K562 (cell line): Measurements from ENCODE around the gene SEC16A. TPM values are rescaled to one million over a fixed set of nuclear protein-coding genes. Genes with fewer than 3 reads are reported as not detected.

Source experiments
- ARID3A ChIP-seq: IDR thresholded peaks from 2 replicates; pipeline ENCODE4 v1.6.1; 2012; ENCODE audit warnings: low read depth, low read length, improper control_type of control experiment, borderline replicate concordance
- BACH1 ChIP-seq: fragments of 200-800 bp; sonication (Bioruptor generic); IDR thresholded peaks from 2 replicates; pipeline ENCODE4 v1.6.1; 2016; ENCODE audit warnings: missing genetic modification characterization, missing compliant biosample characterization
- BCL6 ChIP-seq: fragments of 250-450 bp; sonication (Bioruptor Pico); IDR thresholded peaks from 2 replicates; pipeline ENCODE4 v1.4.0; 2020
- CEBPG ChIP-seq, 3 experiments: fragments of 200-800 bp in 1 of 3; sonication (Bioruptor generic) in 1 of 3; sonication (generic) in 1 of 3; formaldehyde crosslinking in 1 of 3; IDR thresholded peaks in 2 of 3; conservative IDR thresholded peaks in 1 of 3; 2 replicates each; pipeline versions ENCODE4 v1.6.1 to v1.8.0; 2016 to 2022; ENCODE audit warnings: missing compliant biosample characterization in 2 of 3, missing genetic modification characterization in 2 of 3, mild to moderate bottlenecking in 1 of 3, missing genetic modification reagents in 1 of 3
- ELF2 ChIP-seq: fragments of 250-450 bp; sonication (Bioruptor Pico); IDR thresholded peaks from 2 replicates; pipeline ENCODE4 v1.5.0; 2021; ENCODE audit warnings: mild to moderate bottlenecking
- FOS ChIP-seq: IDR thresholded peaks from 3 replicates; pipeline ENCODE4 v1.6.1; 2011; ENCODE audit not compliant: insufficient read length; ENCODE audit errors: extremely low read depth
- FOXA3 ChIP-seq, 2 experiments: fragments of 450-650 bp in 1 of 2; sonication (generic) in 1 of 2; formaldehyde crosslinking; IDR thresholded peaks in 1 of 2; conservative IDR thresholded peaks in 1 of 2; 2 replicates each; pipeline versions ENCODE4 v1.4.0 to v1.8.0; 2020 to 2022; ENCODE audit warnings: mild to moderate bottlenecking in 2 of 2, missing genetic modification reagents in 1 of 2
- GATA2 ChIP-seq: sonication (generic); formaldehyde crosslinking; IDR thresholded peaks from 2 replicates; pipeline ENCODE4 v1.4.0; 2020; ENCODE audit warnings: mild to moderate bottlenecking, missing genetic modification reagents
- HDAC2 ChIP-seq: fragments of 450-650 bp; IDR thresholded peaks from 2 replicates; pipeline ENCODE4 v1.6.1; 2016; ENCODE audit warnings: mild to moderate bottlenecking
- HMG20A ChIP-seq: fragments of 450-650 bp; formaldehyde crosslinking; conservative IDR thresholded peaks from 2 replicates; pipeline ENCODE4 v1.4.0; 2020; ENCODE audit warnings: mild to moderate bottlenecking, mixed read lengths
- LARP7 ChIP-seq: fragments of 450-650 bp; IDR thresholded peaks from 2 replicates; pipeline ENCODE4 v1.6.1; 2016
- MLX ChIP-seq, 2 experiments: fragments of 450-650 bp in 1 of 2; sonication (generic) in 1 of 2; formaldehyde crosslinking; conservative IDR thresholded peaks; 2 replicates each; pipeline versions ENCODE4 v1.4.0 to v1.8.1; 2020 to 2022; ENCODE audit warnings: mild to moderate bottlenecking in 1 of 2, missing genetic modification reagents in 1 of 2
- PYGO2 ChIP-seq: fragments of 450-650 bp; IDR thresholded peaks from 2 replicates; pipeline ENCODE4 v1.6.1; 2016; ENCODE audit warnings: mild to moderate bottlenecking, missing genetic modification characterization, moderate library complexity, missing compliant biosample characterization
- SMAD2 ChIP-seq: fragments of 150-350 bp; IDR thresholded peaks from 2 replicates; pipeline ENCODE4 v1.6.1; 2014; ENCODE audit warnings: low read depth, mild to moderate bottlenecking, low read length
- SOX6 ChIP-seq: fragments of 450-650 bp; IDR thresholded peaks from 2 replicates; pipeline ENCODE4 v1.6.1; 2014; ENCODE audit warnings: mild to moderate bottlenecking
- TARDBP ChIP-seq: fragments of 450-650 bp; IDR thresholded peaks from 2 replicates; pipeline ENCODE4 v1.6.1; 2016
- TGIF2 ChIP-seq: sonication (generic); formaldehyde crosslinking; IDR thresholded peaks from 2 replicates; pipeline ENCODE4 v1.8.1; 2022; ENCODE audit warnings: mild to moderate bottlenecking, missing genetic modification reagents, moderate library complexity
- ZC3H4 ChIP-seq: sonication (generic); formaldehyde crosslinking; IDR thresholded peaks from 2 replicates; pipeline ENCODE4 v1.9.0; 2021; ENCODE audit warnings: missing genetic modification reagents, borderline replicate concordance
- ZC3H8 ChIP-seq: fragments of 450-650 bp; IDR thresholded peaks from 2 replicates; pipeline ENCODE4 v1.6.1; 2017
- ZNF121 ChIP-seq: sonication (generic); formaldehyde crosslinking; conservative IDR thresholded peaks from 2 replicates; pipeline ENCODE4 v1.8.0; 2022; ENCODE audit warnings: missing genetic modification reagents
- ZNF561 ChIP-seq: fragments of 450-650 bp; formaldehyde crosslinking; conservative IDR thresholded peaks from 2 replicates; pipeline ENCODE4 v1.4.0; 2020; ENCODE audit warnings: mild to moderate bottlenecking, moderate library complexity
- ZNF586 ChIP-seq: fragments of 450-650 bp; formaldehyde crosslinking; conservative IDR thresholded peaks from 2 replicates; pipeline ENCODE4 v1.4.0; 2020; ENCODE audit warnings: mild to moderate bottlenecking, moderate library complexity
- ZNF707 ChIP-seq: fragments of 250-450 bp; sonication (Bioruptor Pico); conservative IDR thresholded peaks from 2 replicates; pipeline ENCODE4 v1.8.0; 2022; ENCODE audit warnings: inconsistent platforms, mild to moderate bottlenecking, moderate library complexity
- ZNF79 ChIP-seq: fragments of 250-450 bp; sonication (Bioruptor Pico); IDR thresholded peaks from 2 replicates; pipeline ENCODE4 v1.4.0; 2020; ENCODE audit warnings: low read depth, mild to moderate bottlenecking, moderate library complexity
- polyA plus RNA-seq, 8 experiments: library from polyadenylated mRNA; depleted of rRNA in 4 of 8; stranded (reverse) in 5 of 8; unstranded in 3 of 8; fragments of >200 nt; fragmentation: Nextera tagmentation in 2 of 8; fragmentation: Illumina TruSeq in 1 of 8; extraction: Ambion mirVana in 2 of 8; extraction: Trizol in 1 of 8; gene quantifications; 2 replicates each; pipeline versions ENCODE4 v1.2.1 to v1.2.3, GENCODE V29; 2011 to 2014; ENCODE audit warnings: inconsistent platforms in 1 of 8, missing spikeins in 1 of 8
- total RNA-seq, 7 experiments: library from RNA; depleted of rRNA in 6 of 7; stranded (reverse); fragments of >200 nt in 6 of 7; fragmentation: Illumina TruSeq in 2 of 7; extraction: Trizol in 2 of 7; gene quantifications; 2 replicates each; pipeline versions ENCODE4 v1.2.1 to v1.2.3, GENCODE V29; 2011 to 2021; ENCODE audit warnings: low replicate concordance in 1 of 7

The SEC16A gene
- total and polyA plus RNA-seq, 9 of the 15 experiments (the other 6 are each of a cell fraction or from before 2014, with no cell fraction given) = 8.3 to 62.8 (median 14.0) TPM

- TF ChIP-seq MLX (CRISPR knock-in tag; conservative IDR thresholded peaks at IDR 0.05) (no peak), ZC3H8 (no peak), BCL6 (CRISPR knock-in tag) (no peak), SMAD2 (no peak), SOX6 (no peak), CEBPG (CRISPR knock-in tag; IDR thresholded peaks at IDR 0.05) (peak; percentile 66), CEBPG (tag; conservative IDR thresholded peaks at IDR 0.05 in 1 of 2, IDR thresholded peaks at IDR 0.05 in 1 of 2) (no peak), ARID3A (no peak), ZC3H4 (CRISPR knock-in tag) (no peak), TARDBP (no peak), LARP7 (no peak), HMG20A (CRISPR knock-in tag) (no peak), HDAC2 (no peak), PYGO2 (tag) (no peak), ELF2 (CRISPR knock-in tag) (0 out of 2 replicates have a peak, but pooled peaks have one; percentile 82), FOS (no peak), TGIF2 (CRISPR knock-in tag) (no peak), ZNF586 (CRISPR knock-in tag) (no peak), ZNF79 (CRISPR knock-in tag) (no peak), ZNF707 (CRISPR knock-in tag) (no peak), ZNF561 (CRISPR knock-in tag) (no peak), BACH1 (tag) (no peak), ZNF121 (CRISPR knock-in tag) (no peak), FOXA3 (CRISPR knock-in tag; conservative IDR thresholded peaks at IDR 0.05 in 1 of 2, IDR thresholded peaks at IDR 0.05 in 1 of 2) (no peak; a peak in 1 of 4 replicates), GATA2 (CRISPR knock-in tag) (no peak)
Measured at GRCh38 chr9:136482793-136483588, at the start of gene SEC16A (continued).
